SK-MEL-5 (cell line): Measurements from ENCODE around the gene CEACAM21. TPM values are rescaled to one million over a fixed set of nuclear protein-coding genes. Genes with fewer than 3 reads are reported as not detected.

Source experiments
- DNase-seq: peaks from one replicate; pipeline ENCODE4 v3.0.0-alpha.2; 2016; ENCODE audit warnings: low read depth, low spot score
- in situ Hi-C: cut with HindIII; loops from 2 replicates; pipeline ENCODE4 v1.10.0; 2016; ENCODE audit warnings: low sequenced_read_pairs, high pct_unique_total_duplicates, low pct_unique_long_range_greater_than_20kb
- total RNA-seq: library from RNA; depleted of rRNA; stranded (reverse); fragments of >200 nt; shearing (Covaris generic); gene quantifications from 2 replicates; pipeline ENCODE4 v1.2.3, GENCODE V29; 2014; rRNA removed

The CEACAM21 gene
- total RNA-seq, 1 experiment from 2014 or later = 0.21 TPM

GRCh38 chr19:41626278-41626677 lies 50.3 kb downstream of the CEACAM21 start:
- no peak for DNase-seq
- in situ Hi-C loops = no loop called here

- no peak for DNase-seq
- in situ Hi-C loops = no loop called here
These were observed 50.9 kb downstream of the CEACAM21 start, which contains the start of gene CEACAM4 for GRCh38 chr19:41626877-41627276. TSS of gene CEACAM4 (minus strand) at chr19:41627074. CDS start at chr19:41626963, 111 bp downstream.

GRCh38 chr19:41627966-41628675 lies 52.2 kb downstream of the CEACAM21 start:
- in situ Hi-C loops = no loop called here
- DNase-seq = no peak

Other genes starting within 250 kb of the CEACAM21 start
- gene TGFB1, start 222.2 kb upstream of the CEACAM21 start, total RNA-seq = 4.3 and 5.5 TPM in 2 replicates
- 0.69 and 2.6 TPM in 2 replicates for gene B9D2, start 212.0 kb upstream of the CEACAM21 start, total RNA-seq
- gene TMEM91, start 199.6 kb upstream of the CEACAM21 start, total RNA-seq = 0.26 TPM in 1 of 2 replicates, not detected in the other
- gene EXOSC5, start 178.8 kb upstream of the CEACAM21 start, total RNA-seq = 39.1 and 39.3 TPM in 2 replicates
- 45.3 and 52.0 TPM in 2 replicates for gene BCKDHA, start 178.3 kb upstream of the CEACAM21 start, total RNA-seq
- not detected in 2 replicates for gene B3GNT8, start 148.8 kb upstream of the CEACAM21 start, total RNA-seq
- 34.7 and 37.6 TPM in 2 replicates for gene DMAC2, start 136.3 kb upstream of the CEACAM21 start, total RNA-seq
- gene ERICH4, start 133.0 kb upstream of the CEACAM21 start, total RNA-seq = not detected in 2 replicates
- gene CEACAM4, start 50.9 kb downstream of the CEACAM21 start, total RNA-seq = not detected in 2 replicates
- not detected in 2 replicates for gene CEACAM7, start 112.1 kb downstream of the CEACAM21 start, total RNA-seq
- not detected in 2 replicates for gene CEACAM5, start 132.5 kb downstream of the CEACAM21 start, total RNA-seq
- gene CEACAM6, start 179.4 kb downstream of the CEACAM21 start, total RNA-seq = 0.13 TPM in 1 of 2 replicates, not detected in the other
- not detected in 2 replicates for gene CEACAM3, start 220.4 kb downstream of the CEACAM21 start, total RNA-seq